MG63 (cell line): Measurements from ENCODE around the gene KIAA0825. TPM values are rescaled to one million over a fixed set of nuclear protein-coding genes. Genes with fewer than 3 reads are reported as not detected.

Source experiments
- DNase-seq: peaks from one replicate; pipeline ENCODE4 v3.0.0-alpha.2; 2020
- H3K27me3 ChIP-seq: fragments of 250-450 bp; sonication (Bioruptor Pico); 2 replicates; pipeline ENCODE4 v1.5.1; 2020; ENCODE audit warnings: mild to moderate bottlenecking, moderate library complexity
- H3K36me3 ChIP-seq: fragments of 250-450 bp; sonication (Bioruptor Pico); 2 replicates; pipeline ENCODE4 v1.5.1; 2020; ENCODE audit warnings: mild to moderate bottlenecking, moderate library complexity
- H3K4me3 ChIP-seq: fragments of 250-450 bp; sonication (Bioruptor Pico); 2 replicates; pipeline ENCODE4 v1.5.1; 2020; ENCODE audit warnings: mild to moderate bottlenecking, moderate library complexity
- H3K9me3 ChIP-seq: fragments of 250-450 bp; sonication (Bioruptor Pico); 2 replicates; pipeline ENCODE4 v1.5.1; 2020; ENCODE audit warnings: mild to moderate bottlenecking, moderate library complexity
- total RNA-seq: library from RNA; depleted of rRNA; stranded (reverse); fragments of >200 nt; shearing (Covaris generic); gene quantifications from 2 replicates; pipeline ENCODE4 v1.2.3, GENCODE V29; 2014; ENCODE audit warnings: low replicate concordance

The KIAA0825 gene
- total RNA-seq, 1 experiment from 2014 or later = 0.92 TPM

GRCh38 chr5:94239266-94239665 is 379.1 kb downstream of the KIAA0825 start:
- Histone ChIP-seq H3K36me3 (no peaks in the 10 kb centered on the region), H3K9me3 (peaks cover 20% of the 10 kb centered on the region), H3K4me3 (no peak overlapping the region), H3K27me3 (no peaks in the 10 kb centered on the region)
- no peak for DNase-seq

GRCh38 chr5:94234987-94235386 is 383.4 kb downstream of the KIAA0825 start:
- Histone ChIP-seq H3K4me3 (no peak overlapping the region), H3K9me3 (peaks cover 23% of the 10 kb centered on the region), H3K36me3 (no peaks in the 10 kb centered on the region), H3K27me3 (no peaks in the 10 kb centered on the region)
- DNase-seq = no peak

- Histone ChIP-seq H3K27me3 (no peaks in the 10 kb centered on the region), H3K36me3 (no peaks in the 10 kb centered on the region), H3K9me3 (peaks cover 3% of the 10 kb centered on the region), H3K4me3 (no peak overlapping the region)
- no peak for DNase-seq
Measured at GRCh38 chr5:94228791-94229190, 389.6 kb downstream of the KIAA0825 start.

GRCh38 chr5:94223235-94223634 is 395.2 kb downstream of the KIAA0825 start:
- Histone ChIP-seq H3K4me3 (no peak overlapping the region), H3K36me3 (no peaks in the 10 kb centered on the region), H3K9me3 (no peaks in the 10 kb centered on the region; the same call in 1 of the 2 replicates), H3K27me3 (no peaks in the 10 kb centered on the region)
- no peak for DNase-seq

- 0 out of 2 replicates have a peak, but pooled peaks cover 1% of the 10 kb centered on the region for H3K9me3 ChIP-seq
- H3K36me3 ChIP-seq = no peaks in the 10 kb centered on the region
- no peak overlapping the region for H3K4me3 ChIP-seq
- peak; percentile 18 for DNase-seq
- no peaks in the 10 kb centered on the region for H3K27me3 ChIP-seq
Measured at GRCh38 chr5:94218374-94218773, 400.0 kb downstream of the KIAA0825 start.

GRCh38 chr5:94217745-94218144 is 400.7 kb downstream of the KIAA0825 start:
- no peak for DNase-seq
- Histone ChIP-seq H3K36me3 (no peaks in the 10 kb centered on the region), H3K4me3 (no peak overlapping the region), H3K27me3 (no peaks in the 10 kb centered on the region), H3K9me3 (0 out of 2 replicates have a peak, but pooled peaks cover 1% of the 10 kb centered on the region)

GRCh38 chr5:94217216-94217615 is 401.2 kb downstream of the KIAA0825 start:
- Histone ChIP-seq H3K36me3 (no peaks in the 10 kb centered on the region), H3K4me3 (no peak overlapping the region), H3K9me3 (0 out of 2 replicates have a peak, but pooled peaks cover 1% of the 10 kb centered on the region), H3K27me3 (no peaks in the 10 kb centered on the region)
- DNase-seq = no peak

GRCh38 chr5:94212476-94212875 is 405.9 kb downstream of the KIAA0825 start:
- Histone ChIP-seq H3K27me3 (no peaks in the 10 kb centered on the region), H3K4me3 (no peak overlapping the region), H3K9me3 (0 out of 2 replicates have a peak, but pooled peaks cover 1% of the 10 kb centered on the region), H3K36me3 (no peaks in the 10 kb centered on the region)
- no peak for DNase-seq

GRCh38 chr5:94209774-94210355 is 408.5 kb downstream of the KIAA0825 start:
- Histone ChIP-seq H3K4me3 (no peak overlapping the region), H3K36me3 (no peaks in the 10 kb centered on the region), H3K27me3 (no peaks in the 10 kb centered on the region), H3K9me3 (no peaks in the 10 kb centered on the region)
- DNase-seq = no peak

- DNase-seq = no peak
- H3K36me3 ChIP-seq = no peaks in the 10 kb centered on the region
- H3K9me3 ChIP-seq = no peaks in the 10 kb centered on the region
- no peaks in the 10 kb centered on the region for H3K27me3 ChIP-seq
- H3K4me3 ChIP-seq = no peak overlapping the region
Measured at GRCh38 chr5:94209272-94209671, 409.1 kb downstream of the KIAA0825 start.

- no peaks in the 10 kb centered on the region for H3K27me3 ChIP-seq
- no peak for DNase-seq
- no peaks in the 10 kb centered on the region for H3K36me3 ChIP-seq
- H3K9me3 ChIP-seq = no peaks in the 10 kb centered on the region
- H3K4me3 ChIP-seq = no peak overlapping the region
Measured at GRCh38 chr5:94199566-94199965, 418.8 kb downstream of the KIAA0825 start.

- no peak overlapping the region for H3K4me3 ChIP-seq
- H3K27me3 ChIP-seq = no peaks in the 10 kb centered on the region
- no peaks in the 10 kb centered on the region for H3K9me3 ChIP-seq
- H3K36me3 ChIP-seq = no peaks in the 10 kb centered on the region
- DNase-seq = no peak
Measured at GRCh38 chr5:94197970-94198369, 420.4 kb downstream of the KIAA0825 start.

- Histone ChIP-seq H3K27me3 (no peaks in the 10 kb centered on the region), H3K36me3 (no peaks in the 10 kb centered on the region), H3K4me3 (no peak overlapping the region), H3K9me3 (no peaks in the 10 kb centered on the region)
- no peak for DNase-seq
Measured at GRCh38 chr5:94196953-94197352, 421.5 kb downstream of the KIAA0825 start.

GRCh38 chr5:94192658-94193391 is 425.6 kb downstream of the KIAA0825 start:
- Histone ChIP-seq H3K27me3 (no peaks in the 10 kb centered on the region), H3K9me3 (no peaks in the 10 kb centered on the region; the same call in 1 of the 2 replicates), H3K36me3 (no peaks in the 10 kb centered on the region), H3K4me3 (no peak overlapping the region)
- no peak for DNase-seq

GRCh38 chr5:94191604-94192003 is 426.8 kb downstream of the KIAA0825 start:
- DNase-seq = no peak
- Histone ChIP-seq H3K27me3 (no peaks in the 10 kb centered on the region), H3K9me3 (no peaks in the 10 kb centered on the region; the same call in 1 of the 2 replicates), H3K4me3 (no peak overlapping the region), H3K36me3 (no peaks in the 10 kb centered on the region)

GRCh38 chr5:94188725-94189124 is 429.7 kb downstream of the KIAA0825 start:
- DNase-seq = no peak
- Histone ChIP-seq H3K9me3 (no peaks in the 10 kb centered on the region; the same call in 1 of the 2 replicates), H3K36me3 (no peaks in the 10 kb centered on the region), H3K27me3 (no peaks in the 10 kb centered on the region), H3K4me3 (no peak overlapping the region)

- DNase-seq = no peak
- H3K4me3 ChIP-seq = no peak overlapping the region
- no peaks in the 10 kb centered on the region for H3K27me3 ChIP-seq
- no peaks in the 10 kb centered on the region; the same call in 1 of the 2 replicates for H3K9me3 ChIP-seq
- H3K36me3 ChIP-seq = no peaks in the 10 kb centered on the region
Measured at GRCh38 chr5:94184870-94185269, 433.5 kb downstream of the KIAA0825 start.

GRCh38 chr5:94181895-94182294 is 436.5 kb downstream of the KIAA0825 start:
- no peak overlapping the region for H3K4me3 ChIP-seq
- H3K36me3 ChIP-seq = no peaks in the 10 kb centered on the region
- no peaks in the 10 kb centered on the region for H3K27me3 ChIP-seq
- no peaks in the 10 kb centered on the region for H3K9me3 ChIP-seq
- no peak for DNase-seq
